Hepatocyte (in vitro differentiated cells): ENCODE results near the gene OR51A2. TPM values are rescaled to one million over a fixed set of nuclear protein-coding genes. Genes with fewer than 3 reads are reported as not detected.

Experiments used
- DNase-seq: peaks from one replicate; pipeline ENCODE4 v3.0.0-alpha.2; 2016; ENCODE audit warnings: low spot score
- H2AFZ ChIP-seq: fragments of 200-600 bp; sonication (generic); 2 replicates; pipeline ENCODE4 v1.6.0; 2016; ENCODE audit warnings: antibody characterized with exemption, mild to moderate bottlenecking
- H3K27ac ChIP-seq: fragments of 200-600 bp; sonication (generic); 2 replicates; pipeline ENCODE4 v1.5.1; 2016; ENCODE audit warnings: mild to moderate bottlenecking
- H3K27me3 ChIP-seq: fragments of 200-600 bp; sonication (generic); 2 replicates; pipeline ENCODE4 v1.6.1; 2016
- H3K36me3 ChIP-seq: fragments of 200-600 bp; sonication (generic); replicated peaks from 2 replicates; pipeline ENCODE4 v1.5.1; 2016; ENCODE audit warnings: low read depth; ENCODE audit not compliant: insufficient read depth
- H3K4me1 ChIP-seq: fragments of 200-600 bp; sonication (generic); 2 replicates; pipeline ENCODE4 v1.5.1; 2016; ENCODE audit warnings: mild to moderate bottlenecking, moderate library complexity; ENCODE audit not compliant: insufficient read depth
- H3K4me2 ChIP-seq: fragments of 200-600 bp; sonication (generic); 2 replicates; pipeline ENCODE4 v1.6.0; 2016
- H3K4me3 ChIP-seq: fragments of 200-600 bp; sonication (generic); 2 replicates; pipeline ENCODE4 v1.5.1; 2016; ENCODE audit warnings: mild to moderate bottlenecking
- H3K79me2 ChIP-seq: fragments of 200-600 bp; sonication (generic); 2 replicates; pipeline ENCODE4 v1.6.0; 2017; ENCODE audit warnings: mild to moderate bottlenecking
- H3K9me2 ChIP-seq: fragments of 200-600 bp; sonication (generic); replicated peaks from 2 replicates; pipeline ENCODE4 v1.6.0; 2017; ENCODE audit warnings: mild to moderate bottlenecking; ENCODE audit not compliant: insufficient read depth
- H3K9me3 ChIP-seq: fragments of 200-600 bp; sonication (generic); 2 replicates; pipeline ENCODE4 v1.5.1; 2016; ENCODE audit warnings: low read depth, mild to moderate bottlenecking
- H4K20me1 ChIP-seq: fragments of 200-600 bp; sonication (generic); 2 replicates; pipeline ENCODE4 v1.6.0; 2016; ENCODE audit warnings: mild to moderate bottlenecking; ENCODE audit not compliant: insufficient read depth, poor library complexity, severe bottlenecking
- CTCF ChIP-seq: fragments of 200-600 bp; sonication (generic); IDR thresholded peaks from 2 replicates; pipeline ENCODE4 v1.5.1; 2016; ENCODE audit warnings: antibody characterized with exemption, mild to moderate bottlenecking; ENCODE audit not compliant: poor library complexity
- EZH2 ChIP-seq: fragments of 200-600 bp; sonication (generic); IDR thresholded peaks from 2 replicates; pipeline ENCODE4 v1.6.1; 2016; ENCODE audit warnings: antibody characterized with exemption, mild to moderate bottlenecking, borderline replicate concordance
- EZH2phosphoT487 ChIP-seq: fragments of 200-600 bp; sonication (generic); IDR thresholded peaks from one replicate; pipeline ENCODE4 v1.6.1; 2018; ENCODE audit warnings: antibody characterized with exemption, mild to moderate bottlenecking, low read depth, moderate library complexity; ENCODE audit not compliant: unreplicated experiment, severe bottlenecking
- WGBS: methylation state at CpG from one replicate; pipeline ENCODE4 v1.1.6; 2016; ENCODE audit warnings: low lambda C conversion rate; ENCODE audit errors: missing lambda C conversion rate; 5-methylcytosine and 5-hydroxymethylcytosine counted together
- polyA plus RNA-seq: library from polyadenylated mRNA; unstranded; fragments of >200 nt; fragmentation: Nextera tagmentation; extraction: Ambion mirVana; gene quantifications from 2 replicates; pipeline ENCODE4 v1.2.1, GENCODE V29; 2016
- total RNA-seq: library from RNA; depleted of rRNA; stranded (reverse); fragments of >200 nt; gene quantifications from 2 replicates; pipeline ENCODE4 v1.2.3, GENCODE V29; 2014

OR51A2 gene
- total and polyA plus RNA-seq, 2 experiments from 2014 or later: not detected

- peak; percentile 30 for DNase-seq
- Histone ChIP-seq H3K79me2 (no peaks in the 10 kb centered on the region), H3K9me3 (no peaks in the 10 kb centered on the region), H3K9me2 (no peaks in the 10 kb centered on the region), H3K27ac (no peak overlapping the region), H3K27me3 (no peaks in the 10 kb centered on the region), H3K4me3 (no peak overlapping the region), H3K4me1 (no peaks in the 10 kb centered on the region), H2AFZ (no peak overlapping the region), H3K4me2 (no peak overlapping the region), H4K20me1 (no peaks in the 10 kb centered on the region), H3K36me3 (no peaks in the 10 kb centered on the region)
- 48% methylated on average over 6 of the region's 6 CpGs for WGBS
- TF ChIP-seq EZH2phosphoT487 (no peak), CTCF (no peak), EZH2 (no peak)
Measured at GRCh38 chr11:4983841-4984240, 28.3 kb upstream of the OR51A2 start.

GRCh38 chr11:4982678-4983077 lies 27.2 kb upstream of the OR51A2 start:
- Histone ChIP-seq H2AFZ (no peak overlapping the region), H3K4me3 (no peak overlapping the region), H3K79me2 (no peaks in the 10 kb centered on the region), H4K20me1 (no peaks in the 10 kb centered on the region), H3K27me3 (no peaks in the 10 kb centered on the region), H3K4me2 (no peak overlapping the region), H3K36me3 (no peaks in the 10 kb centered on the region), H3K9me2 (no peaks in the 10 kb centered on the region), H3K27ac (no peak overlapping the region), H3K9me3 (no peaks in the 10 kb centered on the region), H3K4me1 (no peaks in the 10 kb centered on the region)
- TF ChIP-seq EZH2phosphoT487 (no peak), CTCF (no peak), EZH2 (no peak)
- no peak for DNase-seq
- 64% methylated on average over 3 of the region's 3 CpGs for WGBS

DNA sequence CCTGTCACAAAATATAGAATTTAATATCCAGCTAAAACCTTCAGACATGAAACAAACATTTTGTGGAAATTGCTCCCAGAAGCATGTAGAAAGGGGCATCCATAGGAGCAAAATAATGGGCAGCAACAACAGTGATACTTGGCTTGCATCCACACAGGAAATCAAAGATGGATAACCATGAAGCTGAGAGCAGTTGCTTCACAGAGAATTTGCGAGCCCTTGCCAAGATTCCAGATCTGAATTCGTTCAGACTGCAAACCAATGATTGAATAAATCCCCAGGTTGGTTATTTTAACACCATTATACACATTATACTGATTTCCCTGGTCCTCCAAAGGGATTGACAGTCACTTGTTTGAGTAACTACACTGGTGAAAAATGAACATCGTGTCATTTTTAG lies 23.5 kb upstream of the OR51A2 start:
- H3K27me3 ChIP-seq: no peaks in the 10 kb centered on the region
- H3K27ac ChIP-seq: no peak overlapping the region
- no peak overlapping the region for H3K4me2 ChIP-seq
- TF ChIP-seq CTCF: no peak
- no peak for TF ChIP-seq EZH2phosphoT487
- TF ChIP-seq EZH2: no peak
- no peaks in the 10 kb centered on the region for H3K4me1 ChIP-seq
- no peaks in the 10 kb centered on the region for H3K79me2 ChIP-seq
- no peaks in the 10 kb centered on the region for H4K20me1 ChIP-seq
- H2AFZ ChIP-seq: no peak overlapping the region
- no peak overlapping the region for H3K4me3 ChIP-seq
- no peaks in the 10 kb centered on the region for H3K9me2 ChIP-seq
- no peaks in the 10 kb centered on the region for H3K36me3 ChIP-seq
- no peaks in the 10 kb centered on the region for H3K9me3 ChIP-seq
- DNase-seq: no peak
- WGBS: 80% methylated on average over 3 of the region's 3 CpGs

DNA sequence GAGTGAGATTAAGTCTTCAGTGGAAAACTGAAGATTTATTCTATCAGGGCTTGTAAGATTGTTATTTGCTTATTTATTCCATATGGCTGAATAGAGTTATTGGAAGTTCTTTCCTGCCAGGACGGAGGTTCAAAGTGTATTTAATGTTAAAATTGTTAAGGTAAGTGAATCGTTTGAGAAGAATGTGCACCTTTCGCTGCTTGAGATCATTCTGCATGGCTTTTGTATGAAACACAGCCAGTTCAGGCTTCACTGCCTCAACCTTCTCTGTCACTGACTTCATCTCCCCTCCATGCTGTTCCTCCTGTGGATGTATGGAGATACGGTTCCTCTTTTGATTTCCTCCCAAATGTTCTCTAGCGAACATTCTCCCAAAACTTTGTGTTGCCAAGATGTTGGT lies 19.9 kb upstream of the OR51A2 start:
- TF ChIP-seq CTCF (no peak), EZH2phosphoT487 (no peak), EZH2 (no peak)
- Histone ChIP-seq H3K27me3 (no peaks in the 10 kb centered on the region), H3K4me3 (no peak overlapping the region), H3K9me2 (no peaks in the 10 kb centered on the region), H2AFZ (no peak overlapping the region), H3K4me2 (no peak overlapping the region), H3K4me1 (no peaks in the 10 kb centered on the region), H3K27ac (no peak overlapping the region), H3K79me2 (no peaks in the 10 kb centered on the region), H3K9me3 (no peaks in the 10 kb centered on the region), H3K36me3 (no peaks in the 10 kb centered on the region), H4K20me1 (no peaks in the 10 kb centered on the region)
- no peak for DNase-seq
- WGBS: 83% methylated on average over 5 of the region's 5 CpGs
